ENCODE measurements around the gene DNAJA3.
"Not testable (repeated sequence)": the region's sequence is repeated elsewhere in the genome, so short reads cannot be mapped to it uniquely, and the experiment has no call there.

The DNAJA3 gene

GRCh38 chr16:4387781-4388180, 37.9 kb upstream of the DNAJA3 start:
- no peak for DNase-seq

GRCh38 chr16:4388271-4389021, 37.2 kb upstream of the DNAJA3 start:
- DNase-seq = no peak

- no peak for DNase-seq
Measured at GRCh38 chr16:4389051-4389955, 36.4 kb upstream of the DNAJA3 start.

- DNase-seq = no peak
Measured at GRCh38 chr16:4390266-4391260, 35.1 kb upstream of the DNAJA3 start.

GRCh38 chr16:4391631-4392381, 33.9 kb upstream of the DNAJA3 start:
- DNase-seq = no peak

- no peak for DNase-seq
Measured at GRCh38 chr16:4392382-4393239, 33.1 kb upstream of the DNAJA3 start.

GRCh38 chr16:4393240-4393600, 32.4 kb upstream of the DNAJA3 start:
- no peak for DNase-seq

GRCh38 chr16:4393850-4394249, 31.8 kb upstream of the DNAJA3 start:
- not testable (repeated sequence) for DNase-seq

GRCh38 chr16:4395055-4395726, 30.5 kb upstream of the DNAJA3 start:
- DNase-seq = no peak

GRCh38 chr16:4399001-4399730, 26.5 kb upstream of the DNAJA3 start:
- no peak for DNase-seq

GRCh38 chr16:4401094-4401501, 24.6 kb upstream of the DNAJA3 start:
- DNase-seq = no peak

GRCh38 chr16:4401510-4401909, 24.2 kb upstream of the DNAJA3 start:
- DNase-seq = no peak

GRCh38 chr16:4402439-4403132, 23.1 kb upstream of the DNAJA3 start:
- DNase-seq = peak; percentile 32

GRCh38 chr16:4403133-4403949, 22.3 kb upstream of the DNAJA3 start:
- DNase-seq = no peak

GRCh38 chr16:4404247-4404966, 21.3 kb upstream of the DNAJA3 start:
- DNase-seq = no peak

GRCh38 chr16:4404967-4405696, 20.5 kb upstream of the DNAJA3 start:
- DNase-seq = no peak
